Neural progenitor cell (in vitro differentiated cells): ENCODE data around the gene NADSYN1. TPM values are rescaled to one million over a fixed set of nuclear protein-coding genes. Genes with fewer than 3 reads are reported as not detected.

ENCODE experiments used
- DNase-seq: peaks from one replicate; pipeline ENCODE4 v3.0.0-alpha.2; 2016; ENCODE audit warnings: low spot score
- H2AFZ ChIP-seq: fragments of 200-600 bp; sonication (generic); replicated peaks from 2 replicates; pipeline ENCODE4 v1.6.1; 2016; ENCODE audit warnings: antibody characterized with exemption
- H3F3A ChIP-seq: fragments of 200-600 bp; sonication (generic); 2 replicates; pipeline ENCODE4 v1.6.1; 2016; ENCODE audit warnings: antibody characterized with exemption, low read depth
- H3K27ac ChIP-seq: fragments of 200-600 bp; sonication (generic); 2 replicates; pipeline ENCODE4 v1.5.1; 2016; ENCODE audit warnings: mild to moderate bottlenecking
- H3K27me3 ChIP-seq: fragments of 200-600 bp; sonication (generic); 2 replicates; pipeline ENCODE4 v1.6.1; 2016; ENCODE audit warnings: mild to moderate bottlenecking, moderate library complexity
- H3K36me3 ChIP-seq: fragments of 200-600 bp; sonication (generic); 2 replicates; pipeline ENCODE4 v1.5.1; 2016
- H3K4me1 ChIP-seq: fragments of 200-600 bp; sonication (generic); 2 replicates; pipeline ENCODE4 v1.6.1; 2016; ENCODE audit warnings: mixed run types
- H3K4me2 ChIP-seq: fragments of 200-600 bp; sonication (generic); 2 replicates; pipeline ENCODE4 v1.6.1; 2016
- H3K4me3 ChIP-seq: fragments of 200-600 bp; sonication (generic); 2 replicates; pipeline ENCODE4 v1.5.1; 2016
- H3K79me2 ChIP-seq: fragments of 200-600 bp; sonication (generic); 2 replicates; pipeline ENCODE4 v1.6.1; 2016; ENCODE audit warnings: low read depth
- H3K9ac ChIP-seq: fragments of 200-600 bp; sonication (generic); 2 replicates; pipeline ENCODE4 v1.6.1; 2016
- H3K9me3 ChIP-seq: fragments of 200-600 bp; sonication (generic); 2 replicates; pipeline ENCODE4 v1.5.1; 2016; ENCODE audit warnings: low read depth
- H4K20me1 ChIP-seq: fragments of 200-600 bp; sonication (generic); 2 replicates; pipeline ENCODE4 v1.6.1; 2016; ENCODE audit warnings: low read depth
- H3K27ac Mint-ChIP-seq: 3 replicates; pipeline ENCODE4 v1.8.0; 2021; ENCODE audit warnings: mixed read lengths
- H3K27me3 Mint-ChIP-seq: 2 replicates; pipeline ENCODE4 v1.8.0; 2022; ENCODE audit warnings: low read depth, mild to moderate bottlenecking, inconsistent platforms, moderate library complexity, mixed read lengths; ENCODE audit not compliant: insufficient read depth
- H3K36me3 Mint-ChIP-seq: 3 replicates; pipeline ENCODE4 v1.8.0; 2021; ENCODE audit warnings: mixed read lengths
- H3K4me1 Mint-ChIP-seq: 3 replicates; pipeline ENCODE4 v1.8.0; 2021; ENCODE audit warnings: mixed read lengths
- H3K4me3 Mint-ChIP-seq: 3 replicates; pipeline ENCODE4 v1.8.0; 2021; ENCODE audit warnings: mild to moderate bottlenecking, moderate library complexity, mixed read lengths
- H3K9me3 Mint-ChIP-seq: 3 replicates; pipeline ENCODE4 v1.8.0; 2020; ENCODE audit warnings: mixed read lengths
- CTCF ChIP-seq: fragments of 200-600 bp; sonication (generic); IDR thresholded peaks from 2 replicates; pipeline ENCODE4 v1.5.1; 2017; ENCODE audit warnings: antibody characterized with exemption, mild to moderate bottlenecking
- EZH2 ChIP-seq: fragments of 200-600 bp; sonication (generic); IDR thresholded peaks from 2 replicates; pipeline ENCODE4 v1.6.1; 2017; ENCODE audit warnings: antibody characterized with exemption, mild to moderate bottlenecking, moderate library complexity
- EZH2phosphoT487 ChIP-seq: fragments of 200-600 bp; sonication (generic); IDR thresholded peaks from 2 replicates; pipeline ENCODE4 v1.6.1; 2017; ENCODE audit warnings: antibody characterized with exemption
- total RNA-seq: library from RNA; depleted of rRNA; stranded (reverse); fragments of >200 nt; gene quantifications from 2 replicates; pipeline ENCODE4 v1.2.3, GENCODE V29; 2015; ENCODE audit warnings: low replicate concordance

The NADSYN1 gene
- total RNA-seq, 1 donor from 2014 or later = 25.0 TPM

GRCh38 chr11:71407356-71407755 is 45.6 kb upstream of the NADSYN1 start:
- Histone ChIP-seq H3K4me1 (no peaks in the 10 kb centered on the region), H3K4me2 (no peak overlapping the region)
- no peak overlapping the region for H3K27ac Mint-ChIP-seq

GRCh38 chr11:71408826-71409225 is 44.2 kb upstream of the NADSYN1 start:
- Histone ChIP-seq H3F3A (no peaks in the 10 kb centered on the region), H2AFZ (no peak overlapping the region), H3K27ac (no peak overlapping the region), H3K4me3 (no peak overlapping the region), H3K79me2 (no peaks in the 10 kb centered on the region), H4K20me1 (no peaks in the 10 kb centered on the region), H3K4me2 (no peak overlapping the region), H3K36me3 (no peaks in the 10 kb centered on the region), H3K27me3 (no peaks in the 10 kb centered on the region), H3K9ac (no peak overlapping the region), H3K4me1 (no peaks in the 10 kb centered on the region), H3K9me3 (no peaks in the 10 kb centered on the region)
- peaks cover 13% of the 10 kb centered on the region for H3K27me3 Mint-ChIP-seq
- peaks cover 2% of the 10 kb centered on the region for H3K9me3 Mint-ChIP-seq
- no peak for DNase-seq
- H3K4me1 Mint-ChIP-seq = no peaks in the 10 kb centered on the region
- H3K27ac Mint-ChIP-seq = no peak overlapping the region
- H3K36me3 Mint-ChIP-seq = no peaks in the 10 kb centered on the region
- no peak overlapping the region for H3K4me3 Mint-ChIP-seq
- TF ChIP-seq EZH2 (no peak), CTCF (no peak), EZH2phosphoT487 (no peak)

More at GRCh38 chr11:71407356-71407755, 45.6 kb upstream of the NADSYN1 start:
- H3K27me3 Mint-ChIP-seq = peaks cover 11% of the 10 kb centered on the region
- no peaks in the 10 kb centered on the region for H3K36me3 Mint-ChIP-seq
- H4K20me1 ChIP-seq = no peaks in the 10 kb centered on the region
- H3K4me3 ChIP-seq = no peak overlapping the region
- no peaks in the 10 kb centered on the region for H3K9me3 ChIP-seq
- no peaks in the 10 kb centered on the region for H3K4me1 Mint-ChIP-seq
- no peak overlapping the region for H3K27ac ChIP-seq
- peaks cover 3% of the 10 kb centered on the region for H3K9me3 Mint-ChIP-seq
- H3K79me2 ChIP-seq = no peaks in the 10 kb centered on the region
- H3K27me3 ChIP-seq = no peaks in the 10 kb centered on the region
- no peak overlapping the region for H3K4me3 Mint-ChIP-seq
- no peaks in the 10 kb centered on the region for H3K36me3 ChIP-seq
- no peaks in the 10 kb centered on the region for H3F3A ChIP-seq
- no peak for DNase-seq
- no peak for TF ChIP-seq EZH2phosphoT487
- TF ChIP-seq CTCF = no peak
- no peak overlapping the region for H2AFZ ChIP-seq
- no peak overlapping the region for H3K9ac ChIP-seq

- no peak for TF ChIP-seq EZH2phosphoT487
- TF ChIP-seq CTCF = no peak
- TF ChIP-seq EZH2 = no peak
- Histone ChIP-seq H3K27ac (no peak overlapping the region), H2AFZ (no peak overlapping the region), H3K79me2 (no peaks in the 10 kb centered on the region), H3K36me3 (no peaks in the 10 kb centered on the region), H3K27me3 (no peaks in the 10 kb centered on the region), H3K4me3 (no peak overlapping the region), H3K9ac (no peak overlapping the region), H3K4me2 (no peak overlapping the region), H3F3A (no peaks in the 10 kb centered on the region), H4K20me1 (no peaks in the 10 kb centered on the region), H3K4me1 (no peaks in the 10 kb centered on the region), H3K9me3 (no peaks in the 10 kb centered on the region)
- H3K36me3 Mint-ChIP-seq = no peaks in the 10 kb centered on the region
- no peak overlapping the region for H3K4me3 Mint-ChIP-seq
- H3K4me1 Mint-ChIP-seq = no peaks in the 10 kb centered on the region
- H3K27ac Mint-ChIP-seq = no peak overlapping the region
- DNase-seq = no peak
- peaks cover 2% of the 10 kb centered on the region for H3K9me3 Mint-ChIP-seq
- peaks cover 10% of the 10 kb centered on the region for H3K27me3 Mint-ChIP-seq
Observed at GRCh38 chr11:71410363-71410966, 42.5 kb upstream of the NADSYN1 start.
